ENCODE measurements around the gene E2F2.
A peak's percentile ranks its signal among the peaks of the same experiment; 100 is the strongest.

E2F2 gene

GRCh38 chr1:23563003-23563402 lies 32.0 kb upstream of the E2F2 start:
- TF ChIP-seq POLR2AphosphoS5 (IDR thresholded peaks at IDR 0.05; ENCODE audit: low read depth, low read length) (no peak), TAF1 (IDR thresholded peaks at IDR 0.05; ENCODE audit: borderline replicate concordance, insufficient read depth, low read length) (no peak), FOXP2 (optimal IDR thresholded peaks at IDR 0.05; ENCODE audit: borderline replicate concordance, extremely low read depth, extremely low read length, insufficient read depth) (no peak), SIN3A (IDR thresholded peaks at IDR 0.05; ENCODE audit: borderline replicate concordance, insufficient read depth, low read length) (no peak)

DNA sequence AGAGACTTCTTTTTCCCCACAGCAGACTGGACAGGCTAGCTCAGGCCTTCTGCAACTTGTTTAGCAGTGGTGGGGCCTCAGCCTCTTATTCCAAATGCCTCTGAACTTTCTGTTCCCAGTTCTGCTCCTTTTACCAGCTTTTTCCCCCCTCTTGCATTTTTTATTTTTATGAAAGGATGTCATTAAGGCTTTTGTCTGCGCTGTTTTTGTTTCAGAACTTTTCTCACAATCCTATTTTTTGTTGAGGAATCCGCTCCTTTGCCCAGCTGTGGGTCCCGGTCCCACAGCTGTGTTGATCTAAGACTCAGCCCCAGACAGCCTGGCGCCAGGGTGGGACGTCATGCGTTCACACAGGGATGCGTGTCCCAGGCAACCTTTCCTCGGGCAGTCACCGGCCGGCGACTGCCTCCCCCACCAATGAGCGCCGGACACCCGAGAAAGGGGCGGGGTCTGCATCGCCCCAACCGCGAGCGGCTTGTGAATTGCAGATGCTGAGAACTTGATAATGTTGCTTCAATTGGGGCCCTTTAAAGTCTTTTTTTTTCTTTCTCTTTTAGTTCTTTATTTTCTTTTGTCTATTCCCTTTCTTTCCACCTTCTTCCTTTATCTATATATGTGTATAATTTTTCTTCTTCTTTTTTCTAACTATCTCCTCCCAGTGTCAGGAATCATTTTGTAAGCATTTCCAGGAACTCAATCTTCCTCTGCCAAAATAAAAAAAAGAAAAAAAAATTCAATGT lies 31.3 kb upstream of the E2F2 start:
- TF ChIP-seq REST (IDR thresholded peaks at IDR 0.05; ENCODE audit: insufficient read depth in 1 of 2, low read depth in 2 of 2, low read length in 2 of 2) (no peak), POLR2AphosphoS5 (IDR thresholded peaks at IDR 0.05; ENCODE audit: low read depth, low read length) (no peak), SIN3A (IDR thresholded peaks at IDR 0.05; ENCODE audit: borderline replicate concordance, insufficient read depth, low read length) (peak; percentile 74; the same call in 1 of the 2 replicates), TAF1 (IDR thresholded peaks at IDR 0.05; ENCODE audit: borderline replicate concordance, insufficient read depth, low read length) (peak; percentile 60; the same call in 1 of the 2 replicates), FOXP2 (optimal IDR thresholded peaks at IDR 0.05; ENCODE audit: borderline replicate concordance, extremely low read depth, extremely low read length, insufficient read depth) (peak; percentile 88)

- TF ChIP-seq FOXP2 (optimal IDR thresholded peaks at IDR 0.05; ENCODE audit: borderline replicate concordance, extremely low read depth, extremely low read length, insufficient read depth) (no peak), TAF1 (IDR thresholded peaks at IDR 0.05; ENCODE audit: borderline replicate concordance, insufficient read depth, low read length) (no peak), REST (IDR thresholded peaks at IDR 0.05; ENCODE audit: insufficient read depth in 1 of 2, low read depth in 2 of 2, low read length in 2 of 2) (no peak), SIN3A (IDR thresholded peaks at IDR 0.05; ENCODE audit: borderline replicate concordance, insufficient read depth, low read length) (no peak), POLR2AphosphoS5 (IDR thresholded peaks at IDR 0.05; ENCODE audit: low read depth, low read length) (no peak)
Measured at GRCh38 chr1:23561813-23562100, 30.7 kb upstream of the E2F2 start.

GRCh38 chr1:23561076-23561812 lies 30.2 kb upstream of the E2F2 start:
- 0 out of 2 replicates have a peak, but pooled peaks have one; percentile 18 for TF ChIP-seq POLR2AphosphoS5 (IDR thresholded peaks at IDR 0.05; ENCODE audit: low read depth, low read length)
- no peak for TF ChIP-seq SIN3A (IDR thresholded peaks at IDR 0.05; ENCODE audit: borderline replicate concordance, insufficient read depth, low read length)
- TF ChIP-seq FOXP2 (optimal IDR thresholded peaks at IDR 0.05; ENCODE audit: borderline replicate concordance, extremely low read depth, extremely low read length, insufficient read depth): no peak
- TF ChIP-seq REST (IDR thresholded peaks at IDR 0.05; ENCODE audit: insufficient read depth in 1 of 2, low read depth in 2 of 2, low read length in 2 of 2): no peak
- no peak for TF ChIP-seq TAF1 (IDR thresholded peaks at IDR 0.05; ENCODE audit: borderline replicate concordance, insufficient read depth, low read length)

DNA sequence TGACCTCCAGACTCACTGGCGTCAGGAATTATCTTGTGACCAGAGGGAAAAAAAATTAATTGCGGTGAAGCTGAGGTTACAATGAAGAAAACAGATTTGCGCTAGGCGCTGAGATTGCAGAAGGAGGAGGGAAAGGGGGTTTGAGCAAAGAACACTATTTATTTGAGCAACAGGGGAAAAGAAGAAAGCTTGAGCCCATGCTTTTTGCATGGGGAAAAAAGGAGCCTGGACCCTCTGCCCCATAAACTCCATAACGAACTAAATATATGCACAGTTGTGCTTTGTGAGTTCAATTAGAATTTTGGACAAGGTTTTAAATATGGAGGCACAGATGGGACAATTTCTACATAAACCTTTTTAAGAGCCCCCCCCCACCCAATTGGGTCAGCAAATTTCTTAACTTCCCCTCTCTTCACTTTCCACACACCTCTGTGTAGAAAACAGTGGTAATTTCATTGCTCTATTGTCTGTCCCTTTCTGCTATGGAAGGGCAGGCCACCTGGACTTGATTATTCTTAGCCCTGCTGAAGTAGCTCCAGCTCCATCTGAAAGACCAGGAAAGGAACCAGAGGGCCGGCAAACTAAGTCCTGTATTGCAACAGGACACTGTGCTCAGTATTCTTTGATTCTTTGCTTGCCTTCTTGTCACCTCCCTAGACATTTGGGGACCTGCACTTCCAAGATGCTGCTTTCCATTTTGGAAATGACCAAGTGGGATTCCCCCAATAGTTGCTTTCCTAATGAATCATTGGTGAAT lies 29.1 kb upstream of the E2F2 start:
- no peak for TF ChIP-seq REST (IDR thresholded peaks at IDR 0.05; ENCODE audit: insufficient read depth in 1 of 2, low read depth in 2 of 2, low read length in 2 of 2)
- no peak; the same call in 1 of the 2 replicates for TF ChIP-seq POLR2AphosphoS5 (IDR thresholded peaks at IDR 0.05; ENCODE audit: low read depth, low read length)
- no peak for TF ChIP-seq SIN3A (IDR thresholded peaks at IDR 0.05; ENCODE audit: borderline replicate concordance, insufficient read depth, low read length)
- no peak for TF ChIP-seq FOXP2 (optimal IDR thresholded peaks at IDR 0.05; ENCODE audit: borderline replicate concordance, extremely low read depth, extremely low read length, insufficient read depth)
- TF ChIP-seq TAF1 (IDR thresholded peaks at IDR 0.05; ENCODE audit: borderline replicate concordance, insufficient read depth, low read length): no peak
